Adrenal gland (tissue), 5 donors: ENCODE results near the gene CHD2.

Experiments
- POLR2A ChIP-seq, 2 donors: fragments of 450-650 bp; IDR thresholded peaks; one replicate each; pipeline ENCODE4 v1.6.1; 2017; ENCODE audit warnings: antibody characterized with exemption in 2 of 2, mild to moderate bottlenecking in 2 of 2, moderate library complexity in 1 of 2
- TF ChIP-seq, protein P1 (sequence below), 6 experiments: fragments of 450-650 bp in 4 of 6; fragments of 200-600 bp in 2 of 6; sonication (generic) in 1 of 6; IDR thresholded peaks; 1 replicate in 5 of 6; 2 replicates in 1 of 6; pipeline versions ENCODE4 v1.5.1 to v1.8.0; 2016 to 2021; ENCODE audit warnings: antibody characterized with exemption in 6 of 6, mild to moderate bottlenecking in 2 of 6, moderate library complexity in 1 of 6
- donor health status: DM: no; HTN: no; CAD: no.

DNA sequence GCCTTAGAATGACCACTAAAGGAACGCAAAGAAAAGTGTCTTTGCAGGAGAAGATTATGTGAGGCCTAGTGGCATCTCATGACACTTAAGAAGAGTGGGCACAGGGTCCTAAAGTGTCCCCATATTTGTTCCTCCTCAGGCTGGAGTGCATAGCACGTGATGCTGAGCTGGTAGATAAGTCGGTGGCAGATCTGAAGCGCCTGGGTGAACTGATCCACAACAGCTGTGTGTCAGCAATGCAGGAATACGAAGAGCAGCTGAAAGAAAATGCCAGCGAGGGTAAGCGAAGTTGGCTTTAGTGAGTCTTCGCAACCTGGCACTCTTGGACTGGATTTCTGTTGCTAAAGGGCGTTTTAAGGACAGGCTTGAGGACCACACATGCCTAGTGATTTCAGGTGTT, 92.6 kb downstream of the CHD2 start:
- TF ChIP-seq, protein P1, sequence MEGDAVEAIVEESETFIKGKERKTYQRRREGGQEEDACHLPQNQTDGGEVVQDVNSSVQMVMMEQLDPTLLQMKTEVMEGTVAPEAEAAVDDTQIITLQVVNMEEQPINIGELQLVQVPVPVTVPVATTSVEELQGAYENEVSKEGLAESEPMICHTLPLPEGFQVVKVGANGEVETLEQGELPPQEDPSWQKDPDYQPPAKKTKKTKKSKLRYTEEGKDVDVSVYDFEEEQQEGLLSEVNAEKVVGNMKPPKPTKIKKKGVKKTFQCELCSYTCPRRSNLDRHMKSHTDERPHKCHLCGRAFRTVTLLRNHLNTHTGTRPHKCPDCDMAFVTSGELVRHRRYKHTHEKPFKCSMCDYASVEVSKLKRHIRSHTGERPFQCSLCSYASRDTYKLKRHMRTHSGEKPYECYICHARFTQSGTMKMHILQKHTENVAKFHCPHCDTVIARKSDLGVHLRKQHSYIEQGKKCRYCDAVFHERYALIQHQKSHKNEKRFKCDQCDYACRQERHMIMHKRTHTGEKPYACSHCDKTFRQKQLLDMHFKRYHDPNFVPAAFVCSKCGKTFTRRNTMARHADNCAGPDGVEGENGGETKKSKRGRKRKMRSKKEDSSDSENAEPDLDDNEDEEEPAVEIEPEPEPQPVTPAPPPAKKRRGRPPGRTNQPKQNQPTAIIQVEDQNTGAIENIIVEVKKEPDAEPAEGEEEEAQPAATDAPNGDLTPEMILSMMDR (IDR thresholded peaks at IDR 0.05) = no peak
- TF ChIP-seq POLR2A (IDR thresholded peaks at IDR 0.05) = no peak
